ENCODE data around the gene MSANTD2.

The MSANTD2 gene

DNA sequence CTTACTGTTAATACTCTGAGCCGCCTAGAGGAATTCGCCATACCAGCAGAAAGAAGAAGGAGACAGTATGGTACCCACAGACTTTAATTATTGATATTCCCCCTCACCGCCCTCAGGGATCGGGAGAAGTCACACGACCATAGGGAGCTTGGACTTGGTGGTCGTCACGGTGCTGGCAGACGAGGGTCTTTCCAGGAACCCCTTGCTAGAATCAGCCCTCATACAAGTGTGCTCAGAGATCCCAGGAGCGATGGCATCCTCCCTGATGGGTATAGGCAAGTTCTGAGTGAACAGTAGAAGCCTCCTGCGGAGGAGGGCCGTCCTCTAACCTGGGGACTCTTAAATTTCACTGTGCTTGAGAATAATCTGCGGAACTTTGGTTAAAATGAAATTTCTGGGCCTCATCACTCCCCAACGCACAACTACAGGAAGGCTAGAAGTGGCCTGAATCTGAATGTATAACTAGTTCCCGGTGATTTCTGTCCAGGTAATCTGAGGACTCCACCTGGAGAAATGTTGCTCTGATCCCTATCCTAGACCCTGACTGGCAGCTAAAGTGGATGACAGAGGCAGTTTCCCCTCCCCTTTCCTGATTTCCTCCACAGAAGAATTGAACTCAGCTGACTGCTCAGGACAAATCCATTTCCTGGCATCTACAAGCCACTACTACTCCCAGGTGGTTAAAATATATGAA lies 52.7 kb downstream of the MSANTD2 start:
- H3K4me3 ChIP-seq (ENCODE audit: low read depth, low read length) = no peak overlapping the region; the same call in 1 of the 2 replicates
- TF ChIP-seq, protein P1, sequence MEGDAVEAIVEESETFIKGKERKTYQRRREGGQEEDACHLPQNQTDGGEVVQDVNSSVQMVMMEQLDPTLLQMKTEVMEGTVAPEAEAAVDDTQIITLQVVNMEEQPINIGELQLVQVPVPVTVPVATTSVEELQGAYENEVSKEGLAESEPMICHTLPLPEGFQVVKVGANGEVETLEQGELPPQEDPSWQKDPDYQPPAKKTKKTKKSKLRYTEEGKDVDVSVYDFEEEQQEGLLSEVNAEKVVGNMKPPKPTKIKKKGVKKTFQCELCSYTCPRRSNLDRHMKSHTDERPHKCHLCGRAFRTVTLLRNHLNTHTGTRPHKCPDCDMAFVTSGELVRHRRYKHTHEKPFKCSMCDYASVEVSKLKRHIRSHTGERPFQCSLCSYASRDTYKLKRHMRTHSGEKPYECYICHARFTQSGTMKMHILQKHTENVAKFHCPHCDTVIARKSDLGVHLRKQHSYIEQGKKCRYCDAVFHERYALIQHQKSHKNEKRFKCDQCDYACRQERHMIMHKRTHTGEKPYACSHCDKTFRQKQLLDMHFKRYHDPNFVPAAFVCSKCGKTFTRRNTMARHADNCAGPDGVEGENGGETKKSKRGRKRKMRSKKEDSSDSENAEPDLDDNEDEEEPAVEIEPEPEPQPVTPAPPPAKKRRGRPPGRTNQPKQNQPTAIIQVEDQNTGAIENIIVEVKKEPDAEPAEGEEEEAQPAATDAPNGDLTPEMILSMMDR (IDR thresholded peaks at IDR 0.05; ENCODE audit: low read depth, low read length) = no peak

DNA sequence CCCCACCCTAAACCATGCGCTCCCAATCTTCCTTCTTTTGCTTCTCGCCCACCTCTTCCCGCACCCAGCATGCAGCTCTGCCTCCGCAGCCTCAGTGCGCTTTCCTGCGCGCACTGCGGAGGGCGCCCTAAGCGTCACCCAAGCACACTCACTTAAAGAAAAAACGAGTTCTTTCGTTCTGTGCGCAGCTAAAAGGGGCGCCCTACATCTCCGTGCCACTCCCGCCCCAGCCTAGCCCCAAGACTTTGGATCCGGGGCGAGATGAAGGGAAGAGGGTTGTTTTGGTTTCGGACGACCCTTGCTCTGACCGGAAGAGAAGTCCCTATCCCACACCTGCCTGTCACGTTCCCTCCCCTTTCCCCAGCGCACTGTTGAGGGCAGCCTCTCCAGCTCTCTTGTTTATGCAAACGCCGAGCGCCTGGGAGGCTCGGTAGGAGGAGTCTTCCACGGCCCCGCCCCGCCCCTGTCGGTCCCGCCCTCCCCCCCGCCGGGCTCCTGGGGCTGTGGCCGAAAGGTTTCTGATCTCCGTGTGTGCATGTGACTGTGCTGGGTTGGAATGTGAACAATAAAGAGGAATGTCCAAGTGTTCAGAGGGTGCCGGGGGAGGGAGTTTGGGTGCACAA lies 53.5 kb downstream of the MSANTD2 start:
- peak overlapping the region; percentile 68 for H3K4me3 ChIP-seq (ENCODE audit: low read depth, low read length)
- TF ChIP-seq, protein P1 (IDR thresholded peaks at IDR 0.05; ENCODE audit: low read depth, low read length) = peak; percentile 55; the same call in 1 of the 2 replicates

DNA sequence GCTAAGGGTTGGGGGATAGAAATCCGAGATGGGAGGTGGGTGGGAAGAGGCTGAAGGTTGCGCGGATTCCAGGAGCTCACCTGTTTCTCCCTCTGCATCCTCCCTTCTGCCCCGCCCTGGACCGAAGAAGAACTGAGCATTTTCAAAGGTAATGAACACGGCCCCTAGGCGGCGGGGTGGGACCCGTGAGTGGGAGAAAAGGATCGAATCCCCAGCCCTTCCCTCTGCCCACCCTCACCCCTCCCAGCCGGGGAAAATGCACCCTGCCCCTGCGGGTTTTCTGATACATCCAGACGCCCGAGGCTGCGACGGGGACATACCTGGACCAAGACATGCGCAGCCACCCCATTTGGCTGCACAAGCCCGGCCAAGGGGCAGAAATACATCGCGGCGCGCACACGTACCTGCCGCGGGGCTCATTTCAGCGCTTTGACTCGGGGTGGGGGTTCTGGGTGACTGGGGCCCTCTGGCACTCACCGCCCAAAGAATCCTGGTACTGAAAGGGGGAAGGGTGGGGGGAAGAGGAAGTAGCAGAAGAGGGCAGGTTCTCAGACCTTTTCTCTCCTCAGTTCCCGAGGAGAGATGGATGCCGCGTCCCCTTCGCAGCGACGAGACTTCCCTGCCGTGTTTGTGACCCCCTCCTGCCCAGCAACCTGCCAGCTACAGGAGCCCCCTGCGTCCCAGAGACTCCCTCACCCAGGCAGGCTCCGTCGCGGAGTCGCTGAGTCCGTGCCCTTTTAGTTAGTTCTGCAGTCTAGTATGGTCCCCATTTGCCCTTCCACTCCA lies 54.2 kb downstream of the MSANTD2 start:
- peak overlapping the region; percentile 68 for H3K4me3 ChIP-seq (ENCODE audit: low read depth, low read length)

DNA sequence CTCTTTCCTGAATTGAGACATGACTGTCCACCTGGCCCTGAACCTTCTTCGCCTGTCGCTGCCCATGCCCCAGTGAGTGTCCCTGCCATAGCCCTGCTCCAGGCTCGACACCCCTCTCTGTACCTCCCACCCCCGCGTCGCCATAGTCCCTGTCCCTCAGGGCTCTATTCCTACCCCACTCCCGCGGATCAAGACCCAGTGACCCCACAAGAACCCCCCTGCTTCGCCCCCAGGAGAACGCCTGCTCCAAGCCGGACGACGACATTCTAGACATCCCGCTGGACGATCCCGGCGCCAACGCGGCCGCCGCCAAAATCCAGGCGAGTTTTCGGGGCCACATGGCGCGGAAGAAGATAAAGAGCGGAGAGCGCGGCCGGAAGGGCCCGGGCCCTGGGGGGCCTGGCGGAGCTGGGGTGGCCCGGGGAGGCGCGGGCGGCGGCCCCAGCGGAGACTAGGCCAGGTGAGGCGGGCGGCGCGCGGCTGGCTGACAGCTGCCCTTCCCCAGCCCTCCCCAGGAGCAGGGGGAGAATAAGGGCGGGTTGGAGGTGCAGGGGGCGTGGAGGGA lies 54.9 kb downstream of the MSANTD2 start:
- no peak overlapping the region for H3K4me3 ChIP-seq (ENCODE audit: low read depth, low read length)
- TF ChIP-seq, protein P1 (IDR thresholded peaks at IDR 0.05; ENCODE audit: low read depth, low read length) = no peak

More for the DNA sequence above, 54.2 kb downstream of the MSANTD2 start:
- TF ChIP-seq, protein P1 (IDR thresholded peaks at IDR 0.05; ENCODE audit: low read depth, low read length) = no peak

DNA sequence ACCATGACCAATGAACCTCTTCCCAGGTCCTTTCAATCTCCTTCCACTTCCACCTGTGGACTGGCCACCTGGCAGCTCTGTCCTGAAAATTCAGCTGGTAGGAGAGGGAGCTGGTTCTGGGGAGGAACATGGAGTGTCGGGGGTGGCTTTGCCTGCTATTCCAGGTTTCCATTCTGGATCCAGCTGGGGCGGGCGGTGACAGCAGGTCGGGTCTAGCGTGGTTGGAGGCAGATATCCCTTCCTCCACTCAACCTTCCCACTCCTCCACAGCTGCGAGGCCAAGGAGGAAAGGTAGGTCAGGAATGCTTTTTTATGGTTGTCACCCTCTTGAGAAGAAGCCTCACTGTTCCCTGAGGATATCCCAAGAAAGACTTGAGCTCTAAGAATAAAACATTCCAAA lies 57.2 kb downstream of the MSANTD2 start:
- TF ChIP-seq, protein P1 (IDR thresholded peaks at IDR 0.05; ENCODE audit: low read depth, low read length) = no peak
- no peak overlapping the region for H3K4me3 ChIP-seq (ENCODE audit: low read depth, low read length)

DNA sequence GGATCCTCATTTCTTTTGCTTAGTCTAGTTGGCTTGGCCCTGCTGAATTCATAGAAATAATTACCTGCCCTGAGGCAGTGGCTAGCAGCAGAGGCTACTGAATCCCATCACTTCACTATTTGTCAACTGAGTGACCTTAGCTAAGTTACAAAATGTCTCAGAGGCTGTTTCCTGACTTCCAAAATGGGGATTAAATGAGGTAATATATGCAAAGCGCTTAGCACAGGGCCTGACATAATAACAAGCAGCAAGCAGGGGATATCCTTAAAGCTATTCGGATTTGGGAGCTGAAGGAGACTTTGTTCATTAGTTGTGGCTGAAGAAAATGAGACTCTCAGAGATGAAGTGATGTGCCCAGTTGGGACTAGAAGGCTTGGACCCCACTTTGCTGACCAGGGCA lies 57.7 kb downstream of the MSANTD2 start:
- H3K4me3 ChIP-seq (ENCODE audit: low read depth, low read length) = no peak overlapping the region
- TF ChIP-seq, protein P1 (IDR thresholded peaks at IDR 0.05; ENCODE audit: low read depth, low read length) = no peak

All from WI38 (cell line).